Adrenal gland (tissue), 5 donors: ENCODE data around the gene FGD2.

Experiments
- POLR2A ChIP-seq, 2 donors: fragments of 450-650 bp; IDR thresholded peaks; one replicate each; pipeline ENCODE4 v1.6.1; 2017; ENCODE audit warnings: antibody characterized with exemption in 2 of 2, mild to moderate bottlenecking in 2 of 2, moderate library complexity in 1 of 2
- TF ChIP-seq, protein P1 (sequence below), 6 experiments: fragments of 450-650 bp in 4 of 6; fragments of 200-600 bp in 2 of 6; sonication (generic) in 1 of 6; IDR thresholded peaks; 1 replicate in 5 of 6; 2 replicates in 1 of 6; pipeline versions ENCODE4 v1.5.1 to v1.8.0; 2016 to 2021; ENCODE audit warnings: antibody characterized with exemption in 6 of 6, mild to moderate bottlenecking in 2 of 6, moderate library complexity in 1 of 6
- donor health status: DM: no; HTN: no; CAD: no.

DNA sequence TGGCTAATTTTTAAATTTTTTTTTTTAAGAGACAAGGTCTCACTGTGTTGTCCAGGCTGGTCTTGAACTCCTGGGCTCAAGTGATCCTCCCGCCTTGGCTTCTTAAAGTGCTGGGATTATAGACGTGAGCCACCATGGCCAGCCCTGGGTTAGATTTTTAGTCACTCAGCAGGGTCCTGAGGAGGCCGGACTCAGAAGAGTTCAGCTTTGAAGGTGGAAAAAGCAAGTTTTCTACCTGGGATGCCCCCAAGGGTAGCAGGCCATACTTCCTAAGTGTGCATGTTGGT, 44.2 kb downstream of the FGD2 start:
- TF ChIP-seq, protein P1, sequence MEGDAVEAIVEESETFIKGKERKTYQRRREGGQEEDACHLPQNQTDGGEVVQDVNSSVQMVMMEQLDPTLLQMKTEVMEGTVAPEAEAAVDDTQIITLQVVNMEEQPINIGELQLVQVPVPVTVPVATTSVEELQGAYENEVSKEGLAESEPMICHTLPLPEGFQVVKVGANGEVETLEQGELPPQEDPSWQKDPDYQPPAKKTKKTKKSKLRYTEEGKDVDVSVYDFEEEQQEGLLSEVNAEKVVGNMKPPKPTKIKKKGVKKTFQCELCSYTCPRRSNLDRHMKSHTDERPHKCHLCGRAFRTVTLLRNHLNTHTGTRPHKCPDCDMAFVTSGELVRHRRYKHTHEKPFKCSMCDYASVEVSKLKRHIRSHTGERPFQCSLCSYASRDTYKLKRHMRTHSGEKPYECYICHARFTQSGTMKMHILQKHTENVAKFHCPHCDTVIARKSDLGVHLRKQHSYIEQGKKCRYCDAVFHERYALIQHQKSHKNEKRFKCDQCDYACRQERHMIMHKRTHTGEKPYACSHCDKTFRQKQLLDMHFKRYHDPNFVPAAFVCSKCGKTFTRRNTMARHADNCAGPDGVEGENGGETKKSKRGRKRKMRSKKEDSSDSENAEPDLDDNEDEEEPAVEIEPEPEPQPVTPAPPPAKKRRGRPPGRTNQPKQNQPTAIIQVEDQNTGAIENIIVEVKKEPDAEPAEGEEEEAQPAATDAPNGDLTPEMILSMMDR (IDR thresholded peaks at IDR 0.05): no peak
- TF ChIP-seq POLR2A (IDR thresholded peaks at IDR 0.05): no peak
